Adipose tissue (tissue), 3 donors: Measurements from ENCODE around the gene AMBN. TPM values are rescaled to one million over a fixed set of nuclear protein-coding genes. Genes with fewer than 3 reads are reported as not detected.

ENCODE experiments used
- H3K27ac ChIP-seq: one replicate; pipeline ENCODE4 v1.5.1; 2013; ENCODE audit warnings: low read depth, low read length
- WGBS, 3 donors: extraction: QIAGEN DNeasy Blood & Tissue Kit; methylation state at CpG; one replicate each; pipeline ENCODE4 v1.1.7; 2013; 5-methylcytosine and 5-hydroxymethylcytosine counted together
- polyA plus RNA-seq, 3 donors: library from polyadenylated mRNA; stranded (reverse); fragments of 200-250 nt; gene quantifications; one replicate each; pipeline ENCODE4 v1.2.3, GENCODE V29; 2013
- donor health status: healthy with polysubstance abuse.
- donor health status: Bipolar disorder and iron deficiency.
- donor health status: healthy.

AMBN gene
- polyA plus RNA-seq, 3 donors, result 0.12 TPM; not detected in 2

- H3K27ac ChIP-seq, result no peak overlapping the region
- 3 to 8% (median 5%) methylated on average over 4 of the region's 4 CpGs for WGBS, 3 donors
These were observed 59.9 kb downstream of the AMBN start for GRCh38 chr4:70651864-70652506.

- no peak overlapping the region for H3K27ac ChIP-seq
- 52 to 62% (median 59%) methylated on average over 5 of the region's 5 CpGs for WGBS, 3 donors
These were observed 62.6 kb downstream of the AMBN start for GRCh38 chr4:70654605-70655011.

Other genes starting within 250 kb of the AMBN start
- gene SMR3A, start 231.5 kb upstream of the AMBN start, polyA plus RNA-seq, result not detected
- not detected for gene SMR3B, start 209.1 kb upstream of the AMBN start, polyA plus RNA-seq
- not detected for gene OPRPN, start 194.3 kb upstream of the AMBN start, polyA plus RNA-seq
- gene MUC7, start 120.1 kb upstream of the AMBN start, polyA plus RNA-seq, result not detected
- gene AMTN, start 73.7 kb upstream of the AMBN start, polyA plus RNA-seq, result not detected
- gene ENAM, start 36.5 kb downstream of the AMBN start, polyA plus RNA-seq, result 1 to 10 TPM in 1 of 3 donors, under 1 TPM in 2; 0.04 to 1.4 (median 0.11) TPM
- 1 to 10 TPM; 2.9 to 7.7 (median 7.6) TPM for gene JCHAIN, start 74.3 kb downstream of the AMBN start, polyA plus RNA-seq
- 10 to 100 TPM in 2 of 3 donors, 1 to 10 TPM in 1; 9.8 to 31.5 (median 22.5) TPM for gene UTP3, start 96.3 kb downstream of the AMBN start, polyA plus RNA-seq
- 10 to 100 TPM; 11.7 to 22.3 (median 15.8) TPM for gene RUFY3, start 129.7 kb downstream of the AMBN start, polyA plus RNA-seq
- 10 to 100 TPM; 38.9 to 49.5 (median 48.8) TPM for gene GRSF1, start 247.6 kb downstream of the AMBN start, polyA plus RNA-seq